ENCODE data around the gene RPL13.

The RPL13 gene

GRCh38 chr16:89560378-89561141 lies at the start of gene RPL13:
RPL13 (plus strand) TSS chr16:89560682; CDS start chr16:89560960, 278 bp downstream.
- DNase-seq (ENCODE audit: low read depth): peak; percentile 76
- no peak for TF ChIP-seq CTCF (IDR thresholded peaks at IDR 0.05; ENCODE audit: low read depth, low read length, missing control alignments)

GRCh38 chr16:89511374-89511773 lies 49.1 kb upstream of the RPL13 start:
- H3K4me3 ChIP-seq (ENCODE audit: low read depth, low read length): no peak overlapping the region
- no peak for DNase-seq (ENCODE audit: low read depth)
- no peak for TF ChIP-seq CTCF (IDR thresholded peaks at IDR 0.05; ENCODE audit: low read depth, low read length, missing control alignments)

More at GRCh38 chr16:89560378-89561141, at the start of gene RPL13:
- peak within 1 kb of the TSS; percentile 69 for H3K4me3 ChIP-seq (ENCODE audit: low read depth, low read length)

GRCh38 chr16:89512453-89512852 lies 48.0 kb upstream of the RPL13 start:
- no peak overlapping the region for H3K4me3 ChIP-seq (ENCODE audit: low read depth, low read length)
- DNase-seq (ENCODE audit: low read depth): no peak
- no peak for TF ChIP-seq CTCF (IDR thresholded peaks at IDR 0.05; ENCODE audit: low read depth, low read length, missing control alignments)

- no peak for TF ChIP-seq CTCF (IDR thresholded peaks at IDR 0.05; ENCODE audit: low read depth, low read length, missing control alignments)
- H3K4me3 ChIP-seq (ENCODE audit: low read depth, low read length): no peak overlapping the region
- no peak for DNase-seq (ENCODE audit: low read depth)
Measured at GRCh38 chr16:89517128-89517527, 43.4 kb upstream of the RPL13 start.

GRCh38 chr16:89519881-89520280 lies 40.6 kb upstream of the RPL13 start:
- DNase-seq (ENCODE audit: low read depth): no peak
- no peak for TF ChIP-seq CTCF (IDR thresholded peaks at IDR 0.05; ENCODE audit: low read depth, low read length, missing control alignments)
- no peak overlapping the region for H3K4me3 ChIP-seq (ENCODE audit: low read depth, low read length)

GRCh38 chr16:89522287-89522686 lies 38.2 kb upstream of the RPL13 start:
- no peak for TF ChIP-seq CTCF (IDR thresholded peaks at IDR 0.05; ENCODE audit: low read depth, low read length, missing control alignments)
- no peak overlapping the region for H3K4me3 ChIP-seq (ENCODE audit: low read depth, low read length)
- no peak for DNase-seq (ENCODE audit: low read depth)

Data from GM12864 (cell line).